DMS53 treated with DMSO at 0.1 percent for 48 hours (cell line): ENCODE data around the gene RTN4RL1.

Experiments used
- DNase-seq: peaks from one replicate; lab custom pipeline; 2025; ENCODE audit not compliant: unreplicated experiment; lab: John Stamatoyannopoulos, UW

Gene RTN4RL1

GRCh38 chr17:2059547-2060384, 34.6 kb upstream of the RTN4RL1 start:
- DNase-seq, result no peak

- peak; percentile 11 for DNase-seq
Observed at GRCh38 chr17:2058586-2059546, 33.7 kb upstream of the RTN4RL1 start.

- DNase-seq, result no peak
Observed at GRCh38 chr17:2057760-2058585, 32.8 kb upstream of the RTN4RL1 start.

GRCh38 chr17:2057175-2057759, 32.1 kb upstream of the RTN4RL1 start:
- no peak for DNase-seq

DNA sequence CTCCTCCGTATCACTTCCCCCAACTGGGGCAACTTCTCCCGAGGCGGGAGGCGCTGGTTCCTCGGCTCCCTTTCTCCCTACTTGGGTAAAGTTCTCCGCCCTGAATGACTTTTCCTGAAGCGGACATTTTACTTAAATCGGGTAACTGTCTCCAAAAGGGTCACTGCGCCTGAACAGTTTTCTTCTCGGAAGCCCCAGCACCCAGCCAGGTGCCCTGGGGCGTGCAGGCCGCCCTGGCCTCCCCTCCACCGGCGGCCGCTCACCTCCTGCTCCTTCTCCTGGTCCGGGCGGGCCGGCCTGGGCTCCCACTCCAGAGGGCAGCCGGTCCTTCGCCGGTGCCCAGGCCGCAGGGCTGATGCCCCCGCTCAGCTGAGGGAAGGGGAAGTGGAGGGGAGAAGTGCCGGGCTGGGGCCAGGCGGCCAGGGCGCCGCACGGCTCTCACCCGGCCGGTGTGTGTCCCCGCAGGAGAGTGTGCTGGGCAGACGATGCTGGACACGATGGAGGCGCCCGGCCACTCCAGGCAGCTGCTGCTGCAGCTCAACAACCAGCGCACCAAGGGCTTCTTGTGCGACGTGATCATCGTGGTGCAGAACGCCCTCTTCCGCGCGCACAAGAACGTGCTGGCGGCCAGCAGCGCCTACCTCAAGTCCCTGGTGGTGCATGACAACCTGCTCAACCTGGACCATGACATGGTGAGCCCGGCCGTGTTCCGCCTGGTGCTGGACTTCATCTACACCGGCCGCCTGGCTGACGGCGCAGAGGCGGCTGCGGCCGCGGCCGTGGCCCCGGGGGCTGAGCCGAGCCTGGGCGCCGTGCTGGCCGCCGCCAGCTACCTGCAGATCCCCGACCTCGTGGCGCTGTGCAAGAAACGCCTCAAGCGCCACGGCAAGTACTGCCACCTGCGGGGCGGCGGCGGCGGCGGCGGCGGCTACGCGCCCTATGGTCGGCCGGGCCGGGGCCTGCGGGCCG, 31.4 kb upstream of the RTN4RL1 start:
- DNase-seq, result peak; percentile 30

DNA sequence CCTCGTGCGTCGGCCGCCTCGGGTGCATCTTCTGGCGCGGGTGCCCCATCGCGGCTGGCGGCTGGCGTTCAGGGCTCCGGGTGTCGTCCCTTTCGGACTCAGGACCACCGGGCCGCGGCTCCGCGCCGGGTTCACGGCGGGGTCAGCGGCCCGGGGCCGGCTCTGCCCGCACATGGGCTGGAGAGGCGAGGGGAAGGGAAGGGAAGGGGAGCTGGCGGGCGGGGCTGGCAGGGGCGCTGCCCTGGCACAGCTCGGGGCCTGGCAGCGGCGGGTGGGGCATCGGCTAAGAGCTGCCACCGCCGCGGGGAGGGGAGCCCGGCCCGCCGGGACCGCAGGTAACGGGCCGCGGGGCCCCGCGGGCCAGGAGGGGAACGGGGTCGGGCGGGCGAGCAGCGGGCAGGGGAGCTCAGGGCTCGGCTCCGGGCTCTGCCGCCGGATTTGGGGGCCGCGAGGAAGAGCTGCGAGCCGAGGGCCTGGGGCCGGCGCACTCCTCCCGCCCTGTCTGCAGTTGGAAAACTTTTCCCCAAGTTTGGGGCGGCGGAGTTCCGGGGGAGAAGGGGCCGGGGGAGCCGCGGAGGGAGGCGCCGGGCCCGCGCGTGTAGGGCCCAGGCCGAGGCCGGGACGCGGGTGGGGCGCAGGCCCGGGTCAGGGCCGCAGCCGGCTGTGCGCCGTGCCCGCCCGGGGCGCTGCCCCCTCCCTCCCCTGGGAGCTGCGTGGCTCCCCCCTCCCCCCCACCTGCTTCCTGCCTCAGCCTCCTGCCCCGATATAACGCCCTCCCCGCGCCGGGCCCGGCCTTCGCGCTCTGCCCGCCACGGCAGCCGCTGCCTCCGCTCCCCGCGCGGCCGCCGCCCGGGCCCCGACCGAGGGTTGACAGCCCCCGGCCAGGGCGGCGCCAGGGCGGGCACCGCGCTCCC, 30.4 kb upstream of the RTN4RL1 start:
- no peak for DNase-seq

- DNase-seq, result peak; percentile 61
Observed at GRCh38 chr17:2054512-2055291, 29.6 kb upstream of the RTN4RL1 start, which contains the start of gene HIC1. HIC1 (plus strand) TSS chr17:2055103; CDS start chr17:2056691, 1,588 bp downstream.

- no peak for DNase-seq
Observed at GRCh38 chr17:2054262-2054511, 29.1 kb upstream of the RTN4RL1 start.

DNA sequence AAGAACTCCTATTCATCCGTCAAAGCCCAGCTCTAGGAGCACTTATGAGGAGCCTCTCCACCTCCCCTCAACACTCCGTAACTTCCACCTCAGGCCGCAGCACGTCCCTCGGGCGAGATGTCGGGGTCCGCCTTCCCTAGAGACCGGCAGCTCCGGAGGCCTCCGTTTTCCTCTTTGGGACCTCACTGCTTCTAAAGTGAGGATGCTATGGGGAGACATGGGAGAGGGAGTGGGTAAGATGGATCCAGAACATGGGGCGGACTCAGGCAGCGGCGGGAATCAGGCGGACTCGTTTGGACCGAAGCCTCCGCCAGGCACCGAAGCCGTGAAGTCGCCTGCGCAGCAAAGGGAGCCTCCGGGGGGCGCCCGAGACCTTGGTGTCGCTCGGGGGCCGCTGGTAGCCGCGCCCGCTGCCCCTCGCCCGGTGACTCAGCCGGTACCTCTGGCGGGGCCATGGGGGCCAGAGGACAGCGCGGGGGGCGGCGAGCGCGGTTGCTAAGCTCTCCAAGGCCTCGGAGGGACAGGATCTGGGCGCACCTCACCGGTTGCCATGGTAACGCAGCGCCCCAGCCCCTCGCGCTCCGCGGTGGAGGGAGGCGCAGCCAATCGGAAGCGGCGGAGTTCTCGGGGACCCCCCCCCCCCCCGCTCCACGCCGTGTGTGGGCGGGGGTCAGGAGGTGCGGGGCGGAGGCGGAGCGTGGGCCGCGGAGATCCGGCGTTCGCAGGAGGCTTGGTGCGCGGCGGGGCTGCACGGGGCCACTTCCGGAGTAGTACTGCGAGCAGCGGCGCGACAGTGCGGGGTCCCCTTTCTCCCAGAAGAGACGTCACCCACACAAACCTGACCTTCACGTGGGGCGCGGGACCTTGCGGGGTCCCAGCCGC, 28.5 kb upstream of the RTN4RL1 start:
- peak; percentile 12 for DNase-seq

DNA sequence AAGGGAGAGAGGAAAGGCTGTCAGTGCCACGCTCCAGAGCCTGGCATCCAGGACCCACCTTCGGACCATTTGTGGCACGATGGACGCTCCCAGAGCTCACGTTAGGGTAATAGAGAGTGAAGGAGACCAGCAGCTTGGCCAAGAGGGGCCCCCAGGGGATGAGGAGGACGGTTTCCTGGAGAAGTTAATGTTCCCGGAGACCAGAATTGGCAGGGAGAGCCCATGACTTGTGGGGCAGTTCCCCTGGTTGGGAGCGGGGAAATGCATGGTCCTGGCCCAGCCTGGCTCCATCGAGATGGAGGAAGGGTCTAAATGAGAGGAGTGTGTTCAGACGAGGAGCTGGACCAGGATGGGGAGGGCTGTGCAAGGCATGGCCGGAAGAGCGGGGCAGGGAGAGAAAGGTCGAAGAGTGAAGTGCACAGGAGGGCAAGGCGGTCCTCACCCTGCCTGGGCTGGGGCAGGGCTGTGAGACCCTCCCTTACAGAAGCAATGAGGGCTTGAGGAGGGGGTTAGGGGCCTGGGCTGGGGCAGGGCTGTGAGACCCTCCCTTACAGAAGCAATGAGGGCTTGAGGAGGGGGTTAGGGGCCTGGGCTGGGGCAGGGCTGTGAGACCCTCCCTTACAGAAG, 26.9 kb upstream of the RTN4RL1 start:
- no peak for DNase-seq

DNA sequence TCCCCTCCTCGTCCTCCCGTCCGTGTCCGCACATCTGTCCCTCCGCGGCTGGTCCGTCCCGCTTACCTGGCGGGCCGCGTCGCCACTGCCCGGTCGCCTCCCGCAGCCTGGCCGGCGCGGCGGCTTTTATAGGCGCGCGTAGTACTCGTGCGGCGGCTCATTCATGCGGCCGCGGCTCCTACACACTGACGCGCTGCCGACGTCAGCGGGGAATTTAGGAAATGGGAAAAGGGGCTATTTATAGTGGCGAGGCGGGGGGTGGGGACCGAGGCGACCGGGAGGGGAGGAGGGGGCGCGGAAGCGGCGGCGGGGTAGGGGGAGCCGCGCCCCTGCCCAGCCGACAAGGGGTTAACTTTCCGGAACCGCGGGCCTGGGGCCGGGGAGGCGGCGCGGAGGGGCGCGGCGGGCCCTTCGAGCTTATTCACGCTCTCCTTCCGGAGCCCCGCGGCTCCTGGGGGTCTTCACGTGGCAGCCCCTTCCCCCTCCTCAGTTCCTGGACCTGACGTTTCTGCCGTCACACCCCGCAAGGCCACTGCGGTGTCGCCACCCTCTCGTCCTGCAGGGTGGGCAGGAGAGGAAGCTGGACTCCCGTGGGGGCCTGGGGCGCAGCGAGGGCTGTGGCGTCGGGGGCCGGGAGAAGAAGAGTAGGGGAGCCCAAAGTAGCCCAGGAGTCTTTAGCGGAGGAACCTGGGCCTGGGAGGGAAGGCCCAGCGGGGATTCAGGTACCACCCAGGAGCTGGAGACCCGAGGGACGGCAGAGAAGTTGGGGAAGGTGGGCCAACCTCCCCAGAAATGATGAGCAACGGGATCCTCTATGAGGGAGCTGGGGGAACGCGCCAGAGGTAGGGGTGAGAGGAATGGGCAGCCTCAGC, 26.2 kb upstream of the RTN4RL1 start:
- peak; percentile 6 for DNase-seq

DNA sequence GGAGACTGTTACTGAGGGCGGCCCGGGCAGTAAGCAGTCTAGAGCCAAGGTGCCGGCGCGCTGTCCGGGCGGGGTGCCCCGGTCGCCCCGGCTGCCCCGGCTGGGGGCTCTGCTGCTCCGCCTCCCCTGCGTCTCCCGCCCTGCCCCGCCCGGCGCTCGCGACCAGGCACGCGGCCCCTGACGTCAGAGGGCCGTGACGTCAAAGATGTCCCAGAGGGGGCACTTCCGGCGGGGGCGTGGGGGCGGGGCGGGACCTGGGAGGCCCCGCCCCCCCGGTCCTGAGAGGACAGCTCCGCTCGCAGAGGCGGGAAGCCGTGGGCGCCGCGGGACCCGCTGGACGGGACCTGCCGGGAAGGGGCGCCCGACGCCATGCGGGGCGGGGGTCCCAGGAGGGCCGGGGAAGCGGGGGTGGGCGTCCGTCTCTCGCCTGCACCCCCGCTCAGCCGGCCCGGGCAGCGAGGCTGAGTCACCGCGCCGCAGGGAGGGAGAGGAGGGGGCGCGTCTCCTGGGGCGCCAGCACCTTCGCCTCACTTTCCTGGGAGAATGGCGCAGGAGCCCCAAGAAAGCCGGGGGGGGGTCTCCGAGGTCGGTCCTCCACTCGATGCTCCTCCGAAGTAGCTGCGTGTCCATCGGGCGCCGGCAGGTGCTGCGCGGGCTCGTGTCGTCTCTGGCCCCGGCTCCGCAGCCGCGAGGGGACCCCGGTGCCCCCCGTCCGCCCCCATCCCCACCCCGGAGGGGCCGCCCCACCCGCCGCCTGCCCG, 25.3 kb upstream of the RTN4RL1 start:
- peak; percentile 25 for DNase-seq

GRCh38 chr17:2049333-2050299, 24.5 kb upstream of the RTN4RL1 start:
- DNase-seq, result peak; percentile 13

DNA sequence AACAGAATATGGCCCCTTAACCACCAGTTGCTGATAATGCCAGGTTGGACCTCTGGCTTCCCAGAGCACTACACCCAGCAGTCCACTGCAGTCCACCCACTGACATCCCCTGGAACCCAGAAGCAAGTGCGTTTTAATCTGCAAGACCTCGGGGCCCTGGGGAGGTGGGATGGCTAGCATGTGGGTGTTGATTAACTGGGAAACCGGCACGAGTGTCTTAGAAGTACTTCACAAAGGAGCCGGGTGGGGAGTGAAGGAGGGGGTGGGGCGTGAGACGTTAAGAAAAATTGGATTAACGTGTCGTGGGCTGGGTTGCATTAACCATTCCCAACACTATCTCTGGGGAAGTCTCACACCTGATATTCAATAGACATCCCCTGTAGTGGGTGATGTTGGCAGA, 23.7 kb upstream of the RTN4RL1 start:
- DNase-seq, result no peak
